ENCODE data around the gene RXRB.

GRCh38 chr6:33195304-33196165 lies 4.9 kb downstream of the RXRB start:
- TF ChIP-seq CTCF (conservative IDR thresholded peaks at IDR 0.05) (no peak), ZFX (IDR thresholded peaks at IDR 0.05) (no peak)
